A673 (cell line): ENCODE results near the gene FOSL1. TPM values are rescaled to one million over a fixed set of nuclear protein-coding genes. Genes with fewer than 3 reads are reported as not detected.
A peak's percentile ranks its signal among the peaks of the same experiment; 100 is the strongest.

ENCODE experiments used
- BruUV-seq: library from RNA; stranded (reverse); fragments of 400-500 nt; replicated peaks from 2 replicates; lab custom pipeline; 2021; lab: Mats Ljungman, UMichigan
- CTCF ChIA-PET: fragments of 300-600 bp; sonication (Branson Sonifier 250); formaldehyde crosslinking; loops from one replicate; lab custom pipeline; 2022; ENCODE audit warnings: antibody characterized with exemption; lab: Charles Lee
- POLR2A ChIA-PET: fragments of 300-600 bp; sonication (Branson Sonifier 250); formaldehyde crosslinking; loops from one replicate; lab custom pipeline; 2022; ENCODE audit warnings: antibody characterized with exemption; ENCODE audit not compliant: low non-redundant PET; lab: Charles Lee
- DNase-seq: peaks from one replicate; pipeline ENCODE4 v3.0.0-alpha.2; 2015; ENCODE audit warnings: low spot score
- H3K27ac ChIP-seq: fragments of 200-600 bp; sonication (generic); 2 replicates; pipeline ENCODE4 v1.5.1; 2016; ENCODE audit warnings: mixed run types, low read depth, mild to moderate bottlenecking, mixed read lengths, antibody characterized with exemption, low read length; ENCODE audit not compliant: poor library complexity, severe bottlenecking
- H3K27me3 ChIP-seq: fragments of 200-600 bp; sonication (generic); replicated peaks from 2 replicates; pipeline ENCODE4 v1.6.1; 2017; ENCODE audit warnings: mixed run types, low read depth, mild to moderate bottlenecking, mixed read lengths, antibody characterized with exemption, low read length; ENCODE audit not compliant: insufficient read depth, poor library complexity
- H3K36me3 ChIP-seq: fragments of 200-600 bp; sonication (generic); 2 replicates; pipeline ENCODE4 v1.6.1; 2016; ENCODE audit warnings: mixed run types, mild to moderate bottlenecking, mixed read lengths, antibody characterized with exemption, low read length; ENCODE audit not compliant: insufficient read depth, poor library complexity, severe bottlenecking
- H3K4me1 ChIP-seq: fragments of 200-600 bp; sonication (generic); 2 replicates; pipeline ENCODE4 v1.6.1; 2017; ENCODE audit warnings: mixed run types, mild to moderate bottlenecking, mixed read lengths, antibody characterized with exemption, low read length; ENCODE audit not compliant: insufficient read depth, poor library complexity, severe bottlenecking
- H3K4me3 ChIP-seq: fragments of 200-600 bp; sonication (generic); 2 replicates; pipeline ENCODE4 v1.5.1; 2016; ENCODE audit warnings: low read depth, mixed run types, mild to moderate bottlenecking, mixed read lengths, low read length; ENCODE audit not compliant: poor library complexity, severe bottlenecking
- H3K9me3 ChIP-seq: fragments of 200-600 bp; sonication (generic); 2 replicates; pipeline ENCODE4 v1.6.1; 2016; ENCODE audit warnings: mixed run types, low read depth, mild to moderate bottlenecking, mixed read lengths, antibody characterized with exemption, low read length; ENCODE audit not compliant: poor library complexity, severe bottlenecking
- CTCF ChIP-seq: fragments of 300-800, 200-600 bp; sonication (generic); conservative IDR thresholded peaks from 2 replicates; pipeline ENCODE4 v1.5.1; 2017; ENCODE audit warnings: low read depth, mild to moderate bottlenecking, antibody characterized with exemption, low read length, moderate library complexity, mixed read lengths
- EZH2 ChIP-seq: fragments of 200-600 bp; sonication (generic); IDR thresholded peaks from 2 replicates; pipeline ENCODE4 v1.6.1; 2017; ENCODE audit warnings: borderline replicate concordance, low read depth, mild to moderate bottlenecking, mixed read lengths, antibody characterized with exemption, low read length; ENCODE audit not compliant: poor library complexity, severe bottlenecking
- intact Hi-C: fragments of 100-400 bp; cut with micrococcal nuclease; formaldehyde crosslinking; loops from one replicate; pipeline ENCODE4 v1.10.0; 2022; ENCODE audit not compliant: unreplicated experiment
- total RNA-seq: library from RNA; stranded (reverse); gene quantifications from 2 replicates; pipeline ENCODE4 v1.2.3, GENCODE V29; 2021

The FOSL1 gene
- total RNA-seq, 1 experiment from 2014 or later, result 29.0 TPM

- DNase-seq, result peak; percentile 0
- TF ChIP-seq EZH2 (no peak), CTCF (no peak)
- Histone ChIP-seq H3K27me3 (no peaks in the 10 kb centered on the region), H3K36me3 (peaks cover 70% of the 10 kb centered on the region), H3K27ac (no peak overlapping the region), H3K4me3 (no peak overlapping the region), H3K9me3 (no peaks in the 10 kb centered on the region), H3K4me1 (peaks cover 19% of the 10 kb centered on the region)
- BruUV-seq, result no TSS peak
- intact Hi-C loops, result no loop called here
- POLR2A ChIA-PET, result no interaction called here
- CTCF ChIA-PET, result interaction anchor here (1.1 kb wide), 1 partner anchor 23 kb away, joined by 9 read pairs; the partner anchor contains the start of gene FIBP
Observed at GRCh38 chr11:65865550-65866172, 34.5 kb downstream of the FOSL1 start.

GRCh38 chr11:65864706-65865471 lies 35.3 kb downstream of the FOSL1 start:
- BruUV-seq, result no TSS peak
- POLR2A ChIA-PET, result no interaction called here
- CTCF ChIA-PET, result no interaction called here

More at GRCh38 chr11:65864706-65865471, 35.3 kb downstream of the FOSL1 start:
- no peak overlapping the region for H3K4me3 ChIP-seq
- H3K27ac ChIP-seq, result no peak overlapping the region
- peaks cover 19% of the 10 kb centered on the region for H3K4me1 ChIP-seq
- peaks cover 67% of the 10 kb centered on the region for H3K36me3 ChIP-seq
- DNase-seq, result peak; percentile 1
- TF ChIP-seq CTCF, result no peak
- no peak for TF ChIP-seq EZH2
- H3K27me3 ChIP-seq, result no peaks in the 10 kb centered on the region
- intact Hi-C loops, result no loop called here
- H3K9me3 ChIP-seq, result no peaks in the 10 kb centered on the region
